ENCODE results near the gene RPL22L1.
A peak's percentile ranks its signal among the peaks of the same experiment; 100 is the strongest.

The RPL22L1 gene

DNA sequence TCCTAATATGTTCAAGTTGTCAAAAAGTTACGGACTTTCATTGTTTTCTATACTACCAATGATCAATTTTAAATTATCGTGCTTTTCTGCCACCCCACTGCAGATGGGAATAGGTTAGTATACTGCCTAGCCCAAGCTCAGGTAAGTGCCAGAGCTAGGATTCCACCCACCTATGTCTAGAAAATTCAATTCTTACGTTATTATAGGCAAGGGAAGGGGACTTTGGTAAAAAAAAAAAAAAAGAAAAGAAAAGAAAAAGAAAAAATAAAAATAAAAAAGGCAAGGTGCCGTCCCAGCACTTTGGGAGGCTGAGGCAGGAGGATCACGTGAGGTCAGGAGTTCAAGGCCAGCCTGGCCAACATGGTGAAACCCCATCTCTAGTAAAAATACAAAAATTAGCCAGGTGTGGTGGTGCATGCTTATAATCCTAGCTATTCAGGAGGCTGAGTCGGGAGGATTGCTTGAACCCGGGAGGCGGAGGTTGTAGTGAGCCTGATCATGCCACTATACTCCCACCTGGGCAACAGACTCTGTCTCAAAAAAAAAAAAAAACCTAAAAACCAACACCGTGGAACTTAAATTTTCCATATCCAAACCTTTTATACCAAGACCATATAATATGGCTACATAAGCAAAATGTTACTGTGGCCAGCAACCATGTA lies 1.3 kb downstream of the RPL22L1 start:
- peak overlapping the region; percentile 99 for H3K4me3 ChIP-seq (ENCODE audit: low read depth, low read length)
- DNase-seq (ENCODE audit: low read depth): no peak
- TF ChIP-seq MYC (IDR thresholded peaks at IDR 0.05; ENCODE audit: low read depth, low read length) (no peak), POLR2A (IDR thresholded peaks at IDR 0.05; ENCODE audit: extremely low read depth, insufficient read length) (no peak)
- TF ChIP-seq, protein P1, sequence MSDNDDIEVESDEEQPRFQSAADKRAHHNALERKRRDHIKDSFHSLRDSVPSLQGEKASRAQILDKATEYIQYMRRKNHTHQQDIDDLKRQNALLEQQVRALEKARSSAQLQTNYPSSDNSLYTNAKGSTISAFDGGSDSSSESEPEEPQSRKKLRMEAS (IDR thresholded peaks at IDR 0.05; ENCODE audit: low read depth, low read length): no peak
- TF ChIP-seq, protein P2, sequence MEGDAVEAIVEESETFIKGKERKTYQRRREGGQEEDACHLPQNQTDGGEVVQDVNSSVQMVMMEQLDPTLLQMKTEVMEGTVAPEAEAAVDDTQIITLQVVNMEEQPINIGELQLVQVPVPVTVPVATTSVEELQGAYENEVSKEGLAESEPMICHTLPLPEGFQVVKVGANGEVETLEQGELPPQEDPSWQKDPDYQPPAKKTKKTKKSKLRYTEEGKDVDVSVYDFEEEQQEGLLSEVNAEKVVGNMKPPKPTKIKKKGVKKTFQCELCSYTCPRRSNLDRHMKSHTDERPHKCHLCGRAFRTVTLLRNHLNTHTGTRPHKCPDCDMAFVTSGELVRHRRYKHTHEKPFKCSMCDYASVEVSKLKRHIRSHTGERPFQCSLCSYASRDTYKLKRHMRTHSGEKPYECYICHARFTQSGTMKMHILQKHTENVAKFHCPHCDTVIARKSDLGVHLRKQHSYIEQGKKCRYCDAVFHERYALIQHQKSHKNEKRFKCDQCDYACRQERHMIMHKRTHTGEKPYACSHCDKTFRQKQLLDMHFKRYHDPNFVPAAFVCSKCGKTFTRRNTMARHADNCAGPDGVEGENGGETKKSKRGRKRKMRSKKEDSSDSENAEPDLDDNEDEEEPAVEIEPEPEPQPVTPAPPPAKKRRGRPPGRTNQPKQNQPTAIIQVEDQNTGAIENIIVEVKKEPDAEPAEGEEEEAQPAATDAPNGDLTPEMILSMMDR (IDR thresholded peaks at IDR 0.05; ENCODE audit: low read depth, low read length): no peak

DNA sequence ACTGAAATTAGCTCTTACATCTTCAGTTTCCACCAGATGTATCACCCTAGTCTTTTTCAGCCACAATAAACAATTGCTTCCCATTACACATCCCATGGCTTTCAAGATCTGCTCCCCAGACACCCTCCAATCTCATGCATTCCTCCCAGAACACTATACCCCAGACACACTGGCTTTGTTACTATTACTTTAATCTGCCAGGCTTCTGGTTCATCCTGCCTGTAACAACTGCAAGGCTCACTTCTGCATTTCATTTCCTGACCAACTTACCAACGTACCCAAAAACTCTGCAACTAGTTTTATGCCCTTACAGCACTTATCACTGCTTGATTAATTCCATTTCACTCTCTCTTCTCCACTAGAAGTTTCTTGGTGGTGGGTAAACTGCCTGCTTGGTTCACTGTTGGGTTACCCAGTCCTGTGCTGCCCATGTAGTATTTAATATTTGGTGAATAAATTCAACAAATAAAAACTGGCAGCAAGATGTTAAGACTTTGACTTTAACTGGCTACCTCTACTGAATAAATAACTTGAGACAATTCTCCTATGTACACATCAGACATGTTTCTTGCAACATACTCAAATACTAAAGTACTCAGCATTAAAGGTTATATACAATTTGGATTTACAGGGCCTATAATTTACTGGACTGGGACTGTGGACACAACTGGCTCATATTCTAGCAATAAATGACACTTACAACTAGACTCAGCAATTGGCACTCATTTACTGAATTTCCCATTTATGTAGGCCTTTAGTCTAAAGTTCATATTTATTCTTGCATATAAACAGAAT lies 2.7 kb downstream of the RPL22L1 start:
- H3K4me3 ChIP-seq (ENCODE audit: low read depth, low read length): peak overlapping the region; percentile 99

DNA sequence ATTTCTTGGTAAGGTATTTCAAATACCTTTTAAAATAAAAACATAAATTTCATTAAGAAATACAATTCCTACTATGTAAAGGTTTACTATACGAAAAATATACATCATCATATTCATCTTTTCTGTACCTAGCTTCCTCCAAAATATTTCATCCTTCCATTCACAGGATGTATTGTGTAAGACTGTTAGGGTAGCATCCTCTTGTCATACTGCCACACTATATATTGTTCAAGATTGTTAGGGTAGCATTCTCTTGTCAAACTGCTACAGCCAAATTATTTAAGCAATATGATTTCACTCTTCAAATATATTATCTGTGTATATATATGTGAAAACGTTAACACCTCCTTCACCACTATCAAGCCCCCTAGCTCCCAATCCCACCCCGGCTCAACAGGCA lies 3.5 kb downstream of the RPL22L1 start:
- H3K4me3 ChIP-seq (ENCODE audit: low read depth, low read length): peak overlapping the region; percentile 99
- TF ChIP-seq, protein P1 (IDR thresholded peaks at IDR 0.05; ENCODE audit: low read depth, low read length): no peak
- TF ChIP-seq, protein P2 (IDR thresholded peaks at IDR 0.05; ENCODE audit: low read depth, low read length): no peak
- no peak for DNase-seq (ENCODE audit: low read depth)

More for the DNA sequence above, 2.7 kb downstream of the RPL22L1 start:
- peak; percentile 73 for DNase-seq (ENCODE audit: low read depth)
- TF ChIP-seq, protein P1 (IDR thresholded peaks at IDR 0.05; ENCODE audit: low read depth, low read length): no peak
- no peak for TF ChIP-seq POLR2A (IDR thresholded peaks at IDR 0.05; ENCODE audit: extremely low read depth, insufficient read length)
- TF ChIP-seq, protein P2 (IDR thresholded peaks at IDR 0.05; ENCODE audit: low read depth, low read length): no peak
- TF ChIP-seq MYC (IDR thresholded peaks at IDR 0.05; ENCODE audit: low read depth, low read length): no peak

DNA sequence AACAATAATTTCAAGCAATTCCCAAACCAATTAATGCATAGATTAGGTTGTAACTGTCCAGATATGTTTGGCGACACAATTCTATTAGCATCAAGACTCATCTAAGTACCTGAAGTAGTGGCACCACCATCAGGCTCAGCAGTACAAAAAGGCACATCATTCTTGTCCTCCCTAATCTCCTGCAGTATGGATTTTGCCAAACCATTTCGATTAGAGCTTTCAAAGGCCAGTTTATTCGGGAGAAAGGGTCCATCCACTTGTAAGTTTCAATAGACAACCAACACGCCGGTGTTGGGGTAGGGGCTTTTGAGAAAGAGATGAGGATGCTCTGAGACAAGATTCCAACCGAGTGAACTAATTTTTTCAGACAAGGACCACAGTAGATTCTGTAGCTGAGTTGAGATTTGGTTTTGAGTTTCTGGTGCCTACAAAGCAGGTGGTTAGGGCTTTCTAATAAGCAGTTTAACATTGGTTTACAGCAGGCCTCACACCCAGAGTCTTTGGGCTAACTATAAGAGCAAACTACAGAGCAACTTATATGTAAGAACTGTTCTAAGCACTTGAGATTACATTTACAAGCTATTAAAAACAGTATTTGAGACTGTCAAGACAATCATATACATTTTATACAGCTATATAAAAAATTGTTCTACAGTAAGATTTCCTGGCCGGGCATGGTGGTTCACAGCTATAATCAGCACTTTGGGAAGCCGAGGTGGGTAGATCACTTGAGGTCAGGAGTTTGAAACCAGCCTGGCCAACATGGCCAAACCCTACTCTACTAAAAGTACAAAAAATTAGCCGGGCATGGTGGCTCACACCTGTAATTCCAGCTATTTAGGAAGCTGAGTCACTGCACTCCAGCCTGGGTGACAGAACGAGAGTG lies 4.5 kb downstream of the RPL22L1 start:
- no peak overlapping the region for H3K4me3 ChIP-seq (ENCODE audit: low read depth, low read length)
- peak; percentile 27 for DNase-seq (ENCODE audit: low read depth)
- TF ChIP-seq, protein P2 (IDR thresholded peaks at IDR 0.05; ENCODE audit: low read depth, low read length): no peak
- TF ChIP-seq POLR2A (IDR thresholded peaks at IDR 0.05; ENCODE audit: extremely low read depth, insufficient read length) (no peak), MYC (IDR thresholded peaks at IDR 0.05; ENCODE audit: low read depth, low read length) (no peak)
- TF ChIP-seq, protein P1 (IDR thresholded peaks at IDR 0.05; ENCODE audit: low read depth, low read length): no peak

DNA sequence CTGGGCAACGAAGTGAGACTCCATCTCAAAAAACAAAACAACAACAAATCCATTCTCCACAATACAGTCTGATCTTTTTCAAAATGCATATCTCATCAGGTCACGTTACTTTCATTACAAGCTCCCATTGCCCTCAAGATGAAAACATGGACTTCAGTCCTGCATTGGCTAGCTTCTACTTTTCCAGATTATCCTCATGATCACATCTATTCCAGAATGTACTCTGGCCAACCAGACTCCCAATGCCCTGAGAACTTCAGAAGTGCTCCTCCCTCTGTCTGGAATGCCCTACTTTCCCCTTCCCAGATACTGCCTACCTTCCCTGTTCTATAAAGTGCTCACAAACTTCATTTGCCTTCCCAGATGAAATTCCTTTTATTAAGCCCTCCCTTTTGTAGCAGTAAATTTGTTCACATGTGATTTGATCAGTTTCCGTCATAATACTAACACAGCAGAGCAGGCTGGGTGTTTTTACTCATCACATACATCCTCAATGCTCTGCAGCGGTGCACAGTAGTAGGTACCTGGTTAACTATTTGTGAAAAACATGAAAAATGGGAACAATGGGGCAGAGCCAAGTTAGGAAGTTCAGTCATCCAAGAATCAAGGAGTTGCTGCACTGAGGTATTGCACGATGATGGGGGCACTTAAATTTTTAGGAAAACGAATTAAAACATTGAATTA lies 5.3 kb downstream of the RPL22L1 start:
- peak; percentile 16 for DNase-seq (ENCODE audit: low read depth)

More for the DNA sequence above, 5.3 kb downstream of the RPL22L1 start:
- TF ChIP-seq, protein P1 (IDR thresholded peaks at IDR 0.05; ENCODE audit: low read depth, low read length): no peak
- TF ChIP-seq MYC (IDR thresholded peaks at IDR 0.05; ENCODE audit: low read depth, low read length): no peak
- no peak overlapping the region for H3K4me3 ChIP-seq (ENCODE audit: low read depth, low read length)
